ENCODE measurements around the gene FNDC3B.

DNA sequence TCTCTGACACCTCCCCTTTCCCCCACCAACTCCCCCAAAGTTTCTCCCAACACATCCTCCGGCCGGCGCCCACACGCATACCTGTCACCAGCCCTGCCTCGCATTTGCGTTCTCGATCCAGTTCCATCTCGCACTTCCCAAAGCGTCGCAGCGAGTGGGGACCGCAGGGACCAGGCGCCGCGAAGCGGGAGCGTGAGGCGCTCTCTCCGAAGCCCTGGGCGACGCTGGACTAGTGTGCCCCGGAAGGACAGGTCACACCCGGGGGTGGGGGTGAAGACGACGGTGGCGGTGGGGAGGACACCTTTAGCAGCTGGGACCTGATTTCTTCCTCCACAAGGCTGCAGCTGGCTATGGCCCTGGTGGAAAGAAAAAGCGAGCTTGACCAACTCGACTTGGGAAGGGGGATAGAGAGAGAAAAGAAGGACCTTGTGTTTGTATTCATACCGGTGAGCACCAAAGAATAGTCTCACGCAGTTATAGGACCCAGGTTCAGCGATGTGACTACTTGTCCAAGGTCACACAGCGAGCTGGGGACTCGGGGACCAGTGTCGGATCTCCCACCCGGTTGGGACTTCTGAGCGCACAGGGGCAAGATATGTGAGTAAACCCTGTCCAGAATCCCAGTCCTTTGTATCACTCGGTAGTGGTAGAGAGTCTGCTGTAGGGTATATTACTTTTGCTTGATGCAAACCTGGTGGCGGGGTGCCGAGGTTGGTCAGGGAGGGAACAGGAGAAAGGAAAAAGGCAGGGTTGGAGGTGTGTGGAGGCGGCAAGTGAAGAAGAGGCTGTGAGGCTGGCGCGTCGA, 409.5 kb downstream of the FNDC3B start:
- no peak for TF ChIP-seq MEIS1 (CRISPR knock-in tag; IDR thresholded peaks at IDR 0.05; ENCODE audit: borderline replicate concordance)
- TF ChIP-seq SCRT2 (tag by site-specific recombination; IDR thresholded peaks at IDR 0.05) = no peak
- no peak for TF ChIP-seq ZNF792 (tag by site-specific recombination; IDR thresholded peaks at IDR 0.05)
- TF ChIP-seq, protein P1, sequence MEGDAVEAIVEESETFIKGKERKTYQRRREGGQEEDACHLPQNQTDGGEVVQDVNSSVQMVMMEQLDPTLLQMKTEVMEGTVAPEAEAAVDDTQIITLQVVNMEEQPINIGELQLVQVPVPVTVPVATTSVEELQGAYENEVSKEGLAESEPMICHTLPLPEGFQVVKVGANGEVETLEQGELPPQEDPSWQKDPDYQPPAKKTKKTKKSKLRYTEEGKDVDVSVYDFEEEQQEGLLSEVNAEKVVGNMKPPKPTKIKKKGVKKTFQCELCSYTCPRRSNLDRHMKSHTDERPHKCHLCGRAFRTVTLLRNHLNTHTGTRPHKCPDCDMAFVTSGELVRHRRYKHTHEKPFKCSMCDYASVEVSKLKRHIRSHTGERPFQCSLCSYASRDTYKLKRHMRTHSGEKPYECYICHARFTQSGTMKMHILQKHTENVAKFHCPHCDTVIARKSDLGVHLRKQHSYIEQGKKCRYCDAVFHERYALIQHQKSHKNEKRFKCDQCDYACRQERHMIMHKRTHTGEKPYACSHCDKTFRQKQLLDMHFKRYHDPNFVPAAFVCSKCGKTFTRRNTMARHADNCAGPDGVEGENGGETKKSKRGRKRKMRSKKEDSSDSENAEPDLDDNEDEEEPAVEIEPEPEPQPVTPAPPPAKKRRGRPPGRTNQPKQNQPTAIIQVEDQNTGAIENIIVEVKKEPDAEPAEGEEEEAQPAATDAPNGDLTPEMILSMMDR (tag by site-specific recombination; IDR thresholded peaks at IDR 0.05) = no peak
- TF ChIP-seq REST (tag by site-specific recombination; IDR thresholded peaks at IDR 0.05) = no peak
- TF ChIP-seq, protein P2, sequence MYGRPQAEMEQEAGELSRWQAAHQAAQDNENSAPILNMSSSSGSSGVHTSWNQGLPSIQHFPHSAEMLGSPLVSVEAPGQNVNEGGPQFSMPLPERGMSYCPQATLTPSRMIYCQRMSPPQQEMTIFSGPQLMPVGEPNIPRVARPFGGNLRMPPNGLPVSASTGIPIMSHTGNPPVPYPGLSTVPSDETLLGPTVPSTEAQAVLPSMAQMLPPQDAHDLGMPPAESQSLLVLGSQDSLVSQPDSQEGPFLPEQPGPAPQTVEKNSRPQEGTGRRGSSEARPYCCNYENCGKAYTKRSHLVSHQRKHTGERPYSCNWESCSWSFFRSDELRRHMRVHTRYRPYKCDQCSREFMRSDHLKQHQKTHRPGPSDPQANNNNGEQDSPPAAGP (tag by site-specific recombination; IDR thresholded peaks at IDR 0.05) = no peak
- no peak for TF ChIP-seq ZNF704 (tag by site-specific recombination; IDR thresholded peaks at IDR 0.05)
- no peak for TF ChIP-seq ZNF211 (tag by site-specific recombination; IDR thresholded peaks at IDR 0.05; ENCODE audit: low read depth)
- no peak for TF ChIP-seq ZNF610 (tag by site-specific recombination; IDR thresholded peaks at IDR 0.05; ENCODE audit: borderline replicate concordance)
- no peak for TF ChIP-seq SP7 (tag by site-specific recombination; IDR thresholded peaks at IDR 0.05)
